T-helper 1 cell treated with Interleukin-12 subunit alpha and Interleukin-12 subunit beta and Interleukin-4 antibody, amounts not matched to agents 30 ng/mL and 1 ng/mL, for 36 hours (primary cell): ENCODE measurements around the gene TMEM63B. TPM values are rescaled to one million over a fixed set of nuclear protein-coding genes. Genes with fewer than 3 reads are reported as not detected.
"Not testable (repeated sequence)": the region's sequence is repeated elsewhere in the genome, so short reads cannot be mapped to it uniquely, and the experiment has no call there.

Source experiments
- intact Hi-C: fragments of 100-400 bp; cut with micrococcal nuclease; formaldehyde crosslinking; loops from one replicate; pipeline ENCODE4 v1.15.1; 2024
- total RNA-seq: library from RNA; stranded (reverse); gene quantifications from 2 replicates; pipeline ENCODE4 v1.2.3, GENCODE V29; 2022

The TMEM63B gene
- total RNA-seq, 1 donor from 2014 or later: 14.5 TPM

- intact Hi-C loops: no loop called here
Measured at GRCh38 chr6:44093750-44094402, 33.5 kb upstream of the TMEM63B start.

DNA sequence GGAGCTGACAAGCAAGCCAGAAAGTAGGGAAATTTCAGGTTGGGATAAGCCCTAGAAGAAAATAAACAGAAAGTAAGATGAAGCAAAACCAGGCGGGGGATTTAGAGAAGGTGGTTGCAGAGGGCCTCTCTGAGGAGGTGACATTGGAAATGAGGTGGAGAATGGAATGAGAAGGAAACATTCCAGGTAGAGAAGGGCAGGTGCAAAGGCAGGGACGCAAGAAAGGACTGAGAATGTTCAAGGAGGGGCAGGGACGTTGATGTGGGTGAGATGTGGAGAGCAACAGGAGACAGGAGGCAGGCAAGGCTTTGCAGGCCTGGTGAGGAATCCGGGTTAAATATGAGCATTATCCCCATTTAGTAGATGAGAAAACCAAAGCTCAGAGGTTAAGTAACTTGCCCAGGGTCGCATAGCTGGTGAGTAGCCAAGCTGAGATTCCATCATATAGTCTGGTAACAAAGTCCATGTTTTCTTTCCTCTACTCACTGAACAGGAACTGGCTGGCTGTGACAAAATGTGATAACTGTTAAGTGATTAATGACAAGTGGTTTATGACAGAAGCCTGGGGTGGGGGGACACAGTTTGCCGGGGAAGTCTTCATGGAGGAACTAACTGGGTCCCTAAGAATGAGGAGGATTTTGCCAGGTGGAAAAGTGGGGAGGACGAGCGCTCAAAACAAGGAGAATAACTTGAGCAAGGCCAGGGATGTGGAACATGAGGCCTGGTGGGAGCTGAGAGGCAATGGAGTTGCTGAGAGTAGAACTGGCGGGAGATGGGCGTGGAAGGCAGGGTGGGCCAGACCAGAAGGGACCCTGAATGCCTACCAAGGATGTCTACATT lies 32.7 kb upstream of the TMEM63B start:
- intact Hi-C loops: no loop called here

DNA sequence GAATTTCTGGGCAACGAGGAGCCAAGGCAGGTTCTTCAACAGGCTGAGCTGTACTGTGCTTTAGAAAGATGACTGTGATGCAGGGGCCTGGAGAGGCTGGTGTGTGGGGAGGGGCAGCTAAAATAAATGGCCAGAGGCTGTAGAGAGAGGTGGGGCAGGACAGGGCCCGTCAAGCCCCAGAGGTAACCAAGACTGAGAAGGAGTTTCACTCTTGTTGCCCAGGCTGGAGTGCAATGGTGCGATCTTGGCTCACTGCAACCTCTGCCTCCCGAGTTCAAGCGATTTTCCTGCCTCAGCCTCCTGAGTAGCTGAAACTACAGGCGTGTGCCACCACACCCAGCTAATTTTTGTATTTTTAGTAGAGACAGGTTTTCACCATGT lies 32.1 kb upstream of the TMEM63B start:
- intact Hi-C loops: not testable (repeated sequence)

DNA sequence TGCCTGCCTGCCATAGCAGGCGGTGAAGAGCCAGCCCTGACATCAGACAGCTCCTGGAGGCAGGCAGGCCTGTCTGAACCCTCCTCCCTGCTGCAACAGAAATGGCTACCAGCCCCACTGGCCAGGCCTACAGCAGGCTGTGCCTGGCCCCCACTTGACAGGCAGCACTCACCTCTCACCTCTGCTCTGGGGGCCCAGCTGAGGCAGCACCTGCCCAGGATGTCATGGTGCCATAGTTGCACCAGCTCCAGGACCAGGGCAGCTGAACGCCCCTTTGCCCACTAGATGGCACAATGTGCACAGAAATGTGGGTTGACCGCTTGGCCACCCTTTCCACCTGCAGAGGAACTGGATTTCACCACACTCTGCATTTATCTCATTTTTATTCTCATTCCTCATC lies 30.7 kb upstream of the TMEM63B start:
- intact Hi-C loops: loop anchor here (1.0 kb wide), 3 partner anchors 56 to 242 kb away; no protein-coding TSS in a partner anchor

DNA sequence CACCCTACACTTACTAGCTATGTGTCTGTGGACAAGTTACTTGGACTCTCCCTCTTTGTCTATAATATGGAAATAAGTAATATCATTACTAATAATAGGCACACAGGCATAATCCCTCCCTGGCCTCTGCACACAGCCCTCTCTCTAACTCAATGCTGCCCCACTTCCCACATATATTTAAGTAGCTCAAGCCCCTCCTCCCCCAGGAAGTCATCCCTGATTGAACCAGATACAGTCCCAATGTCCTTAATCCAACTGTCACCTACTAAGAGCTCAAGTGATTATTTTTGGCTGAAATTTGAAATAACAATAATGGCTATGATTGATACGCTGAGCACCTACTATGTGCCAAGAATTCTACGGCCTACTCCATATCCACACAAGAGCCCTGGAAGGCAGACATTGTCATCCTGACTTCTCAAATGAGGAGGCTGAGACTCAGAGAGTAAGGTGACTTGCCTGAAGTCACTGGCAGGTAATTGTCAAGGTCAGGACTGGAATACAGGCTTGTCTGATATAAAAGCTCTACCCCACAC lies 29.5 kb upstream of the TMEM63B start:
- intact Hi-C loops: loop anchor here (2.0 kb wide), 1 partner anchor 29 kb away; the partner anchor contains the start of genes MRPL14 and TMEM63B

- intact Hi-C loops: loop anchor here (2.0 kb wide), 1 partner anchor 28 kb away; the partner anchor contains the start of genes MRPL14 and TMEM63B
Measured at GRCh38 chr6:44099192-44099591, 28.2 kb upstream of the TMEM63B start.

- intact Hi-C loops: loop anchor here (1.0 kb wide), 1 partner anchor 238 kb away; no protein-coding TSS in a partner anchor
Measured at GRCh38 chr6:44100088-44100550, 27.2 kb upstream of the TMEM63B start.

GRCh38 chr6:44101832-44102231 lies 25.5 kb upstream of the TMEM63B start:
- intact Hi-C loops: no loop called here

DNA sequence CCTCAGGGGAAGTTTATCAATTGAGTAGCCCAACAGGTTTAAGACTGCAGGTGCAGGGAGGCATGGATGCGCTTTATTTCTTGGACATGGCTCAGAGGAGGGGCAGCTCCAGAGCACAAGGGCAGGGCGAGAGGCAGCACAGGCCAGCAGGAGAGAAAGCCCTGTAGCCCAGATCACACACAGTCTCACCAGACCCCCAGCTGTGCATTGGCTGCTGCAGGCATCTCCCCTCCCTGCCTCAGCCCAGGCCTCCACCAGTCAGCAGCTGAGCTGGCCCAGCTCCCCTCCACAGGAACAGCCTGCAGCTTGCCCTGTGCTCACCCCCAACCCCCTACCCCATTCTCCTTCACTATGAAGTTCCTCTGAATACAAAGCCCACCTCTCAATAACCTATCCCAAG lies 24.8 kb upstream of the TMEM63B start:
- intact Hi-C loops: no loop called here

DNA sequence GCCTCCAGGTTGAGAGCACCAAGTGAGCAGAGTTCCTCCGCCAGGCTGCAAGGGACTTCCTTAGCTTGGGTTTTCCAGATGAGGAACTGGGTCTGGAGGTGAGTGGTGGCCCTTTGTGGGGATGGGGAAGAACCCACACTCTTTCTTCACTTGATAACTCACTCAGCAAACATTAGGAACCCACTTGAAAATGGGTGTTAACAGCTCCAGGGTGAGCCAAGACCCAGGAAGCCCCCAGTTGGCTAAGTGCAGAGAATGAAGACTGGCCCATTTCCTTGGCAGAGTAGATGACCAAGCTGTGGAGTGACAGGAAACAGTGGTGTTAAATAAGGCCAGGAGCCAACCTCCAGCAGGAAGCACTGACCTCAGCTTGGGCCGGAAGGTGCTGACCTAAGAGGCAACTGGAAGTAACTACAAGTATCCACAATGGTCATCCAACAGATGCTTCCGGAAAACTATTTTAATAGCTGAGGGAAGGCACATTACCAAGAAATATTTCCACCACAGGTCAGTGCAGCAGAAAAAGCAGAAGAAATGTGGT lies 22.8 kb upstream of the TMEM63B start:
- intact Hi-C loops: no loop called here

DNA sequence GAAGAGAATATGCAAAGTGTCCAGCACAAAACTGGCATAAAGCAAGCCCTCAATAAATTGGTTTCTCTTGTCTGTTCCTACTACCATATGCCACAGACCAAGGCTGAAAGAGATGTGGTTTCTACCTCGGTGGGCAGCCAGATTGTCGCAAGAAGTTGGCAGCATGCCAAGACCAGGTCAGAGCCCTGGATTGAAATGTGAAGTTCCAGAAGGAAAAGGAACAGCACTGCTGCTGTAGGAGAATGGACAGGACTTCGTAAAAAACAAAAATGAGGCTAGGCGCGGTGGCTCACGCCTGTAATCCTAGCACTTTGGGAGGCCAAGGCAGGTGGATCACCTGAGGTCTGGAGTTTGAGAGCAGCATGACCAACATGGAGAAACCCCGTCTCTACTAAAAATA lies 22.2 kb upstream of the TMEM63B start:
- intact Hi-C loops: no loop called here

- intact Hi-C loops: no loop called here
Measured at GRCh38 chr6:44105993-44106740, 21.2 kb upstream of the TMEM63B start.

GRCh38 chr6:44107017-44107416 lies 20.3 kb upstream of the TMEM63B start:
- intact Hi-C loops: no loop called here

- intact Hi-C loops: no loop called here
Measured at GRCh38 chr6:44108471-44108870, 18.9 kb upstream of the TMEM63B start.

GRCh38 chr6:44109212-44109611 lies 18.1 kb upstream of the TMEM63B start:
- intact Hi-C loops: no loop called here

- intact Hi-C loops: no loop called here
Measured at GRCh38 chr6:44110005-44110676, 17.2 kb upstream of the TMEM63B start.

GRCh38 chr6:44110966-44111365 lies 16.4 kb upstream of the TMEM63B start:
- intact Hi-C loops: no loop called here

- intact Hi-C loops: no loop called here
Measured at GRCh38 chr6:44111434-44112417, 15.6 kb upstream of the TMEM63B start.

GRCh38 chr6:44113414-44113813 lies 13.9 kb upstream of the TMEM63B start:
- intact Hi-C loops: no loop called here
